Ishikawa (cell line): Measurements from ENCODE around the gene UNC5B.

ENCODE experiments used
- CEBPB ChIP-seq: IDR thresholded peaks from 2 replicates; pipeline ENCODE4 v1.6.1; 2012
- CREB1 ChIP-seq: IDR thresholded peaks from 2 replicates; pipeline ENCODE4 v1.6.1; 2012; ENCODE audit warnings: low read depth
- EGR1 ChIP-seq: IDR thresholded peaks from 2 replicates; pipeline ENCODE4 v1.6.1; 2012
- EP300 ChIP-seq: IDR thresholded peaks from 2 replicates; pipeline ENCODE4 v1.6.1; 2012; ENCODE audit warnings: borderline replicate concordance
- FOXM1 ChIP-seq: IDR thresholded peaks from 2 replicates; pipeline ENCODE4 v1.6.1; 2012; ENCODE audit warnings: low read depth, borderline replicate concordance
- NFIC ChIP-seq: IDR thresholded peaks from 2 replicates; pipeline ENCODE4 v1.6.1; 2012
- RAD21 ChIP-seq: IDR thresholded peaks from 2 replicates; pipeline ENCODE4 v1.6.1; 2012; ENCODE audit warnings: low read depth
- TAF1 ChIP-seq: IDR thresholded peaks from 2 replicates; pipeline ENCODE4 v1.6.1; 2012; ENCODE audit warnings: low read depth, mild to moderate bottlenecking
- TCF12 ChIP-seq: IDR thresholded peaks from 2 replicates; pipeline ENCODE4 v1.6.1; 2012; ENCODE audit warnings: low read depth
- TEAD4 ChIP-seq: IDR thresholded peaks from 2 replicates; pipeline ENCODE4 v1.6.1; 2012
- YY1 ChIP-seq: IDR thresholded peaks from 2 replicates; pipeline ENCODE4 v1.6.1; 2012; ENCODE audit warnings: low read depth
- ZBTB7A ChIP-seq: IDR thresholded peaks from 2 replicates; pipeline ENCODE4 v1.6.1; 2012; ENCODE audit warnings: low read depth
- TF ChIP-seq, protein P1 (sequence below): IDR thresholded peaks from 2 replicates; pipeline ENCODE4 v1.6.1; 2012
- TF ChIP-seq, protein P2 (sequence below): IDR thresholded peaks from 2 replicates; pipeline ENCODE4 v1.6.1; 2012
- TF ChIP-seq, protein P3 (sequence below): IDR thresholded peaks from 2 replicates; pipeline ENCODE4 v1.6.1; 2012; ENCODE audit warnings: low read depth, mild to moderate bottlenecking

UNC5B gene

DNA sequence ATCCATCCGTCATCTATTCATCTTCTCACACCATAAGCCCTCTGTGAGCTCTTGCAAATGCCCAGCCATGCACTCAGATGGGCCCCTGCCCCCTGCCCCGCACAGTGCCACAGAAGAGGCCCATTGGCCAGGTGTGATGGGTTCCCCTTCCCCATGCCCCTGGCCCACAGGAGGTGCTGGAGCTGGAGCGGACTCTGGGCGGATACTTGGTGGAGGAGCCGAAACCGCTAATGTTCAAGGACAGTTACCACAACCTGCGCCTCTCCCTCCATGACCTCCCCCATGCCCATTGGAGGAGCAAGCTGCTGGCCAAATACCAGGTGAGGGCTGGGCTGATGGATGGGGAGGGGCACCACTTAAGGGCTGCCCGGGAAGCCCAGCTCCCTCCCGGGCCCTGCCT, 83.3 kb downstream of the UNC5B start:
- TF ChIP-seq EGR1 (no peak), FOXM1 (no peak), ZBTB7A (no peak), TCF12 (no peak), TEAD4 (no peak), TAF1 (no peak), CEBPB (no peak), EP300 (no peak), RAD21 (no peak), CREB1 (no peak), YY1 (no peak), NFIC (no peak)
- TF ChIP-seq, protein P1, sequence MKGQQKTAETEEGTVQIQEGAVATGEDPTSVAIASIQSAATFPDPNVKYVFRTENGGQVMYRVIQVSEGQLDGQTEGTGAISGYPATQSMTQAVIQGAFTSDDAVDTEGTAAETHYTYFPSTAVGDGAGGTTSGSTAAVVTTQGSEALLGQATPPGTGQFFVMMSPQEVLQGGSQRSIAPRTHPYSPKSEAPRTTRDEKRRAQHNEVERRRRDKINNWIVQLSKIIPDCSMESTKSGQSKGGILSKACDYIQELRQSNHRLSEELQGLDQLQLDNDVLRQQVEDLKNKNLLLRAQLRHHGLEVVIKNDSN, result no peak
- TF ChIP-seq, protein P2, sequence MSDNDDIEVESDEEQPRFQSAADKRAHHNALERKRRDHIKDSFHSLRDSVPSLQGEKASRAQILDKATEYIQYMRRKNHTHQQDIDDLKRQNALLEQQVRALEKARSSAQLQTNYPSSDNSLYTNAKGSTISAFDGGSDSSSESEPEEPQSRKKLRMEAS, result no peak
- TF ChIP-seq, protein P3, sequence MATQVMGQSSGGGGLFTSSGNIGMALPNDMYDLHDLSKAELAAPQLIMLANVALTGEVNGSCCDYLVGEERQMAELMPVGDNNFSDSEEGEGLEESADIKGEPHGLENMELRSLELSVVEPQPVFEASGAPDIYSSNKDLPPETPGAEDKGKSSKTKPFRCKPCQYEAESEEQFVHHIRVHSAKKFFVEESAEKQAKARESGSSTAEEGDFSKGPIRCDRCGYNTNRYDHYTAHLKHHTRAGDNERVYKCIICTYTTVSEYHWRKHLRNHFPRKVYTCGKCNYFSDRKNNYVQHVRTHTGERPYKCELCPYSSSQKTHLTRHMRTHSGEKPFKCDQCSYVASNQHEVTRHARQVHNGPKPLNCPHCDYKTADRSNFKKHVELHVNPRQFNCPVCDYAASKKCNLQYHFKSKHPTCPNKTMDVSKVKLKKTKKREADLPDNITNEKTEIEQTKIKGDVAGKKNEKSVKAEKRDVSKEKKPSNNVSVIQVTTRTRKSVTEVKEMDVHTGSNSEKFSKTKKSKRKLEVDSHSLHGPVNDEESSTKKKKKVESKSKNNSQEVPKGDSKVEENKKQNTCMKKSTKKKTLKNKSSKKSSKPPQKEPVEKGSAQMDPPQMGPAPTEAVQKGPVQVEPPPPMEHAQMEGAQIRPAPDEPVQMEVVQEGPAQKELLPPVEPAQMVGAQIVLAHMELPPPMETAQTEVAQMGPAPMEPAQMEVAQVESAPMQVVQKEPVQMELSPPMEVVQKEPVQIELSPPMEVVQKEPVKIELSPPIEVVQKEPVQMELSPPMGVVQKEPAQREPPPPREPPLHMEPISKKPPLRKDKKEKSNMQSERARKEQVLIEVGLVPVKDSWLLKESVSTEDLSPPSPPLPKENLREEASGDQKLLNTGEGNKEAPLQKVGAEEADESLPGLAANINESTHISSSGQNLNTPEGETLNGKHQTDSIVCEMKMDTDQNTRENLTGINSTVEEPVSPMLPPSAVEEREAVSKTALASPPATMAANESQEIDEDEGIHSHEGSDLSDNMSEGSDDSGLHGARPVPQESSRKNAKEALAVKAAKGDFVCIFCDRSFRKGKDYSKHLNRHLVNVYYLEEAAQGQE, result no peak

DNA sequence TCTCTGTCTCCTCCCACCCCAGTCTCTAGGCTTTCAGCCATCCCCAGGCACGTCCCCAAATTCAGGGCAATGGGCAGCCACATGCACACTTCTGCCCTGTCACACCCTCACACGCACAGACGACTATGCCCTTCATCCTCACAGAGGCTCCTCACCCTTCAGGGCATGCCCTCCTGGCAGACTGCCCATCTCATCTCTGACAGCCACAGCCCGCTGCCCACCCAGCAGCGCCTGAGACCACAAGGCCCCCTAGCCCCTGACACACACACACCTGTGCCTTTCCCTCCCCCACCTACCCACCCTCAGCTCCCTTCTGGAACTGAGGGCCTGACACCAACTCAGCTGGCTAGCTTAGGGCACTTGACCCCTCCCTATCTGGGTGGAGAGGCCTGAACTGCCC, 83.7 kb downstream of the UNC5B start:
- TF ChIP-seq EP300 (no peak), ZBTB7A (no peak), RAD21 (no peak), CEBPB (no peak), TAF1 (no peak), NFIC (no peak), TCF12 (no peak), YY1 (no peak), FOXM1 (no peak), CREB1 (no peak), EGR1 (no peak), TEAD4 (no peak)
- TF ChIP-seq, protein P2, result no peak
- TF ChIP-seq, protein P3, result no peak
- TF ChIP-seq, protein P1, result no peak

DNA sequence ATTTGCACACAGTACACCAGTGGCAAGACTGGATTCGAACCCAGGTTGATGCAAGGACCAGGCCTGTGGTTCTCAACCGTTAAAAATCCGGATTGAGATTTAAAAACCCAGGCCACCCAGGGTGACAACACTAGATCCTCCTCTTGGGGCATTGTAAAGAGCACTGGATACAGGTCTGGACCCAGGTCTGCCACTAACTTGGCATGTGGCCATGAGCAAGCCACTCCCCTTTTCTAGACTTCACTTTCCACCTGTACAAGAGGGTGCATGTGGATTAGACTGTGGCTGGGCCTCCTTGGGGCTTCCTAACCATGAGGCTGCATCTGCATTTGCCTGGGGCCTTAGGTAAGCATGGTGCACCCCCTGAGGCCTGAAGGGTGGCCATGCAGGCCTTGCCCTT, 85.0 kb downstream of the UNC5B start:
- TF ChIP-seq TEAD4 (no peak), TCF12 (no peak), ZBTB7A (no peak), RAD21 (no peak), TAF1 (no peak), CREB1 (no peak), YY1 (no peak), EGR1 (no peak), FOXM1 (no peak), EP300 (no peak), NFIC (no peak; the same call in 1 of the 2 replicates), CEBPB (no peak)
- TF ChIP-seq, protein P2, result no peak
- TF ChIP-seq, protein P1, result no peak
- TF ChIP-seq, protein P3, result no peak
